GM12873 (cell line): ENCODE results near the gene ZSWIM3.

Experiments used
- CTCF ChIP-seq: IDR thresholded peaks from 2 replicates; pipeline ENCODE4 v1.5.1; 2012; ENCODE audit warnings: low read depth, mild to moderate bottlenecking, moderate library complexity, low read length, control low read depth; ENCODE audit not compliant: insufficient read depth; ENCODE audit errors: missing control alignments

The ZSWIM3 gene

GRCh38 chr20:45826381-45827019 lies 30.9 kb upstream of the ZSWIM3 start:
- TF ChIP-seq CTCF = no peak

GRCh38 chr20:45827030-45827652 lies 30.3 kb upstream of the ZSWIM3 start, which contains the start of gene TNNC2:
Gene TNNC2 (minus strand): TSS chr20:45827312. CDS start chr20:45827248, 64 bp downstream.
- TF ChIP-seq CTCF = no peak

GRCh38 chr20:45827712-45828111 lies 29.7 kb upstream of the ZSWIM3 start:
- no peak for TF ChIP-seq CTCF

- no peak for TF ChIP-seq CTCF
These were observed 28.8 kb upstream of the ZSWIM3 start for GRCh38 chr20:45828589-45828988.

GRCh38 chr20:45832619-45833018 lies 24.8 kb upstream of the ZSWIM3 start:
- no peak for TF ChIP-seq CTCF

GRCh38 chr20:45833030-45833882 lies 24.2 kb upstream of the ZSWIM3 start, which contains the start of gene SNX21:
Gene SNX21 (plus strand): TSS chr20:45833799. CDS start chr20:45833920, 121 bp downstream.
- TF ChIP-seq CTCF = no peak
